HEK293 (cell line): ENCODE results near the gene PSMF1.
A peak's percentile ranks its signal among the peaks of the same experiment; 100 is the strongest.

ENCODE experiments used
- BCL11B ChIP-seq: fragments of 450-650 bp; formaldehyde crosslinking; IDR thresholded peaks from 2 replicates; pipeline ENCODE4 v1.5.1; 2016; ENCODE audit warnings: low read depth, missing biosample characterization, missing genetic modification characterization
- GLIS2 ChIP-seq: fragments of 450-650 bp; formaldehyde crosslinking; IDR thresholded peaks from 2 replicates; pipeline ENCODE4 v1.5.1; 2016; ENCODE audit warnings: missing biosample characterization, missing genetic modification characterization
- RBAK ChIP-seq: fragments of 450-650 bp; formaldehyde crosslinking; IDR thresholded peaks from 2 replicates; pipeline ENCODE4 v1.5.1; 2016; ENCODE audit warnings: missing biosample characterization, missing genetic modification characterization
- SCRT2 ChIP-seq: fragments of 450-650 bp; formaldehyde crosslinking; IDR thresholded peaks from 2 replicates; pipeline ENCODE4 v1.5.1; 2016; ENCODE audit warnings: missing biosample characterization, missing genetic modification characterization
- SP7 ChIP-seq: fragments of 450-650 bp; formaldehyde crosslinking; IDR thresholded peaks from 2 replicates; pipeline ENCODE4 v1.5.1; 2016; ENCODE audit warnings: missing biosample characterization, missing genetic modification characterization
- WT1 ChIP-seq: fragments of 450-650 bp; formaldehyde crosslinking; IDR thresholded peaks from 2 replicates; pipeline ENCODE4 v1.5.1; 2016; ENCODE audit warnings: missing biosample characterization, missing genetic modification characterization
- ZIC2 ChIP-seq: fragments of 450-650 bp; formaldehyde crosslinking; IDR thresholded peaks from 2 replicates; pipeline ENCODE4 v1.5.1; 2016; ENCODE audit warnings: missing biosample characterization, missing genetic modification characterization
- ZNF174 ChIP-seq: fragments of 450-650 bp; formaldehyde crosslinking; IDR thresholded peaks from 2 replicates; pipeline ENCODE4 v1.5.0; 2017; ENCODE audit warnings: missing biosample characterization, mild to moderate bottlenecking, missing genetic modification characterization
- ZNF175 ChIP-seq: fragments of 450-650 bp; formaldehyde crosslinking; IDR thresholded peaks from 2 replicates; pipeline ENCODE4 v1.5.1; 2016; ENCODE audit warnings: missing biosample characterization, missing genetic modification characterization
- ZNF324 ChIP-seq: fragments of 450-650 bp; formaldehyde crosslinking; IDR thresholded peaks from 2 replicates; pipeline ENCODE4 v1.5.1; 2016; ENCODE audit warnings: missing biosample characterization, missing genetic modification characterization
- ZNF37A ChIP-seq: fragments of 450-650 bp; IDR thresholded peaks from 2 replicates; pipeline ENCODE4 v1.5.1; 2018; ENCODE audit warnings: missing biosample characterization, missing genetic modification characterization
- ZNF544 ChIP-seq: fragments of 450-650 bp; formaldehyde crosslinking; IDR thresholded peaks from 2 replicates; pipeline ENCODE4 v1.5.0; 2017; ENCODE audit warnings: missing biosample characterization, missing genetic modification characterization
- ZNF596 ChIP-seq: fragments of 450-650 bp; IDR thresholded peaks from 2 replicates; pipeline ENCODE4 v1.5.0; 2018; ENCODE audit warnings: missing biosample characterization, mild to moderate bottlenecking, missing genetic modification characterization, moderate library complexity
- ZNF654 ChIP-seq: fragments of 450-650 bp; formaldehyde crosslinking; IDR thresholded peaks from 2 replicates; pipeline ENCODE4 v1.5.1; 2016; ENCODE audit warnings: low read depth, missing biosample characterization, missing genetic modification characterization
- ZNF658 ChIP-seq: fragments of 450-650 bp; formaldehyde crosslinking; IDR thresholded peaks from 2 replicates; pipeline ENCODE4; 2016; ENCODE audit warnings: missing biosample characterization, missing genetic modification characterization
- ZNF707 ChIP-seq: fragments of 450-650 bp; formaldehyde crosslinking; IDR thresholded peaks from 2 replicates; pipeline ENCODE4 v1.5.1; 2016; ENCODE audit warnings: missing biosample characterization, missing genetic modification characterization
- ZNF785 ChIP-seq: fragments of 450-650 bp; formaldehyde crosslinking; IDR thresholded peaks from 2 replicates; pipeline ENCODE4 v1.5.1; 2016; ENCODE audit warnings: missing biosample characterization, missing genetic modification characterization
- ZSCAN16 ChIP-seq: fragments of 450-650 bp; formaldehyde crosslinking; IDR thresholded peaks from 2 replicates; pipeline ENCODE4 v1.5.1; 2016; ENCODE audit warnings: missing biosample characterization, missing genetic modification characterization
- ZSCAN30 ChIP-seq: fragments of 450-650 bp; IDR thresholded peaks from 2 replicates; pipeline ENCODE4 v1.5.1; 2018; ENCODE audit warnings: missing biosample characterization, mild to moderate bottlenecking, missing genetic modification characterization, moderate library complexity
- TF ChIP-seq, protein P1 (sequence below): fragments of 450-650 bp; IDR thresholded peaks from 2 replicates; pipeline ENCODE4 v1.5.1; 2018; ENCODE audit warnings: missing biosample characterization, missing genetic modification characterization
- TF ChIP-seq, protein P2 (sequence below): fragments of 450-650 bp; formaldehyde crosslinking; IDR thresholded peaks from 2 replicates; pipeline ENCODE4 v1.5.1; 2017; ENCODE audit warnings: missing biosample characterization, missing genetic modification characterization
- TF ChIP-seq, protein P3 (sequence below): fragments of 450-650 bp; formaldehyde crosslinking; IDR thresholded peaks from 2 replicates; pipeline ENCODE4 v1.5.1; 2017; ENCODE audit warnings: missing biosample characterization, missing genetic modification characterization
- TF ChIP-seq, protein P4 (sequence below): fragments of 450-650 bp; formaldehyde crosslinking; IDR thresholded peaks from 2 replicates; pipeline ENCODE4 v1.5.1; 2016; ENCODE audit warnings: missing biosample characterization, missing genetic modification characterization
- TF ChIP-seq, protein P5 (sequence below): fragments of 450-650 bp; formaldehyde crosslinking; IDR thresholded peaks from 2 replicates; pipeline ENCODE4 v1.5.1; 2016; ENCODE audit warnings: missing biosample characterization, missing genetic modification characterization
- TF ChIP-seq, protein P6 (sequence below): fragments of 450-650 bp; formaldehyde crosslinking; IDR thresholded peaks from 2 replicates; pipeline ENCODE4 v1.5.1; 2016; ENCODE audit warnings: missing biosample characterization, missing genetic modification characterization
- TF ChIP-seq, protein P7 (sequence below): fragments of 450-650 bp; formaldehyde crosslinking; IDR thresholded peaks from 2 replicates; pipeline ENCODE4 v1.5.1; 2017; ENCODE audit warnings: missing biosample characterization, missing genetic modification characterization
- TF ChIP-seq, protein P8 (sequence below): fragments of 450-650 bp; formaldehyde crosslinking; IDR thresholded peaks from 2 replicates; pipeline ENCODE4 v1.5.1; 2016; ENCODE audit warnings: missing biosample characterization, missing genetic modification characterization

Gene PSMF1

DNA sequence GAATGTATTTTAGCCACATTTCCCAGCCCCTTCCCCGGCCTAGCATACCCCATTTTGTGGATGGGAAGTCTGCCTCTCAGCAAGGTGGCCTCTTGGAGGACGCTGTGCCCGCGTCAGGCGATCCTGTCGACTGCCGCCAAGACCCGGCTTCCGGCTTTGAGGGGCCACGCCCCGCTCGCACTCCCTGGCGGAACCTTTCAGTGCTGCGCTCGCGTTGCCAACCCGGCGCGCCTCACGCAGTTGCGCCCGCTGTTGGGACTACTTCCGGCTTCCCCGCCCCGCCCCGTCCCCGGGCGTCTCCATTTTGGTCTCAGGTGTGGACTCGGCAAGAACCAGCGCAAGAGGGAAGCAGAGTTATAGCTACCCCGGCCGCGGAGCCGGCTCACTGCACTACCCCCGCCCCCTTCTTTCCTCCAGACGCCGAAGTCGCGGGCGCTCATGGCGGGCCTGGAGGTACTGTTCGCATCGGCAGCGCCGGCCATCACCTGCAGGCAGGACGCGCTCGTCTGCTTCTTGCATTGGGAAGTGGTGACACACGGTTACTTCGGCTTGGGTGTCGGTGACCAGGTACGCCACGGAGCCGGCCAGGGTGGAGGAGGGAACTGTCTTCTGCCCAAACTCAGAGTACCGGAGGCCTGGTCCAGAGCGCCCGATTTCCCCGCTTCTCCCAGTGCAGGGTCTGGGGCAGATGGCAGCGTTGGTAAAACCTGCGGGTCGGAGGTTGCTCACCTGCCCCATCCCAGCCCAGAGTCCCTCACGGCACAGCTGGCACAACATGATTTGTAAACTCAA, at the start of gene PSMF1 (continued):
- TF ChIP-seq, protein P1, sequence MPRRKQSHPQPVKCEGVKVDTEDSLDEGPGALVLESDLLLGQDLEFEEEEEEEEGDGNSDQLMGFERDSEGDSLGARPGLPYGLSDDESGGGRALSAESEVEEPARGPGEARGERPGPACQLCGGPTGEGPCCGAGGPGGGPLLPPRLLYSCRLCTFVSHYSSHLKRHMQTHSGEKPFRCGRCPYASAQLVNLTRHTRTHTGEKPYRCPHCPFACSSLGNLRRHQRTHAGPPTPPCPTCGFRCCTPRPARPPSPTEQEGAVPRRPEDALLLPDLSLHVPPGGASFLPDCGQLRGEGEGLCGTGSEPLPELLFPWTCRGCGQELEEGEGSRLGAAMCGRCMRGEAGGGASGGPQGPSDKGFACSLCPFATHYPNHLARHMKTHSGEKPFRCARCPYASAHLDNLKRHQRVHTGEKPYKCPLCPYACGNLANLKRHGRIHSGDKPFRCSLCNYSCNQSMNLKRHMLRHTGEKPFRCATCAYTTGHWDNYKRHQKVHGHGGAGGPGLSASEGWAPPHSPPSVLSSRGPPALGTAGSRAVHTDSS = peak; percentile 57
- TF ChIP-seq, protein P2, sequence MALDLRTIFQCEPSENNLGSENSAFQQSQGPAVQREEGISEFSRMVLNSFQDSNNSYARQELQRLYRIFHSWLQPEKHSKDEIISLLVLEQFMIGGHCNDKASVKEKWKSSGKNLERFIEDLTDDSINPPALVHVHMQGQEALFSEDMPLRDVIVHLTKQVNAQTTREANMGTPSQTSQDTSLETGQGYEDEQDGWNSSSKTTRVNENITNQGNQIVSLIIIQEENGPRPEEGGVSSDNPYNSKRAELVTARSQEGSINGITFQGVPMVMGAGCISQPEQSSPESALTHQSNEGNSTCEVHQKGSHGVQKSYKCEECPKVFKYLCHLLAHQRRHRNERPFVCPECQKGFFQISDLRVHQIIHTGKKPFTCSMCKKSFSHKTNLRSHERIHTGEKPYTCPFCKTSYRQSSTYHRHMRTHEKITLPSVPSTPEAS (tag by site-specific recombination) = peak; percentile 50; the same call in 1 of the 2 replicates
- TF ChIP-seq RBAK (tag by site-specific recombination) = no peak
- TF ChIP-seq, protein P3, sequence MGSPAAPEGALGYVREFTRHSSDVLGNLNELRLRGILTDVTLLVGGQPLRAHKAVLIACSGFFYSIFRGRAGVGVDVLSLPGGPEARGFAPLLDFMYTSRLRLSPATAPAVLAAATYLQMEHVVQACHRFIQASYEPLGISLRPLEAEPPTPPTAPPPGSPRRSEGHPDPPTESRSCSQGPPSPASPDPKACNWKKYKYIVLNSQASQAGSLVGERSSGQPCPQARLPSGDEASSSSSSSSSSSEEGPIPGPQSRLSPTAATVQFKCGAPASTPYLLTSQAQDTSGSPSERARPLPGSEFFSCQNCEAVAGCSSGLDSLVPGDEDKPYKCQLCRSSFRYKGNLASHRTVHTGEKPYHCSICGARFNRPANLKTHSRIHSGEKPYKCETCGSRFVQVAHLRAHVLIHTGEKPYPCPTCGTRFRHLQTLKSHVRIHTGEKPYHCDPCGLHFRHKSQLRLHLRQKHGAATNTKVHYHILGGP (tag by site-specific recombination) = no peak
- peak; percentile 96 for TF ChIP-seq SP7 (tag by site-specific recombination)
- TF ChIP-seq ZIC2 (tag by site-specific recombination) = peak; percentile 46
- TF ChIP-seq ZNF37A (tag by site-specific recombination) = no peak
- TF ChIP-seq, protein P4, sequence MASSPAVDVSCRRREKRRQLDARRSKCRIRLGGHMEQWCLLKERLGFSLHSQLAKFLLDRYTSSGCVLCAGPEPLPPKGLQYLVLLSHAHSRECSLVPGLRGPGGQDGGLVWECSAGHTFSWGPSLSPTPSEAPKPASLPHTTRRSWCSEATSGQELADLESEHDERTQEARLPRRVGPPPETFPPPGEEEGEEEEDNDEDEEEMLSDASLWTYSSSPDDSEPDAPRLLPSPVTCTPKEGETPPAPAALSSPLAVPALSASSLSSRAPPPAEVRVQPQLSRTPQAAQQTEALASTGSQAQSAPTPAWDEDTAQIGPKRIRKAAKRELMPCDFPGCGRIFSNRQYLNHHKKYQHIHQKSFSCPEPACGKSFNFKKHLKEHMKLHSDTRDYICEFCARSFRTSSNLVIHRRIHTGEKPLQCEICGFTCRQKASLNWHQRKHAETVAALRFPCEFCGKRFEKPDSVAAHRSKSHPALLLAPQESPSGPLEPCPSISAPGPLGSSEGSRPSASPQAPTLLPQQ (tag by site-specific recombination) = peak; percentile 94
- TF ChIP-seq, protein P5, sequence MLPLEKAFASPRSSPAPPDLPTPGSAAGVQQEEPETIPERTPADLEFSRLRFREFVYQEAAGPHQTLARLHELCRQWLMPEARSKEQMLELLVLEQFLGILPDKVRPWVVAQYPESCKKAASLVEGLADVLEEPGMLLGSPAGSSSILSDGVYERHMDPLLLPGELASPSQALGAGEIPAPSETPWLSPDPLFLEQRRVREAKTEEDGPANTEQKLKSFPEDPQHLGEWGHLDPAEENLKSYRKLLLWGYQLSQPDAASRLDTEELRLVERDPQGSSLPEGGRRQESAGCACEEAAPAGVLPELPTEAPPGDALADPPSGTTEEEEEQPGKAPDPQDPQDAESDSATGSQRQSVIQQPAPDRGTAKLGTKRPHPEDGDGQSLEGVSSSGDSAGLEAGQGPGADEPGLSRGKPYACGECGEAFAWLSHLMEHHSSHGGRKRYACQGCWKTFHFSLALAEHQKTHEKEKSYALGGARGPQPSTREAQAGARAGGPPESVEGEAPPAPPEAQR (tag by site-specific recombination) = peak; percentile 84
- peak; percentile 44; the same call in 1 of the 2 replicates for TF ChIP-seq SCRT2 (tag by site-specific recombination)
- TF ChIP-seq ZNF658 (tag by site-specific recombination) = no peak
- no peak for TF ChIP-seq ZNF544 (tag by site-specific recombination)
- no peak for TF ChIP-seq ZNF174 (tag by site-specific recombination)
- 0 out of 2 replicates have a peak, but pooled peaks have one; percentile 13 for TF ChIP-seq GLIS2
- no peak for TF ChIP-seq ZSCAN16 (tag by site-specific recombination)
- no peak for TF ChIP-seq ZNF654 (tag by site-specific recombination)
- no peak for TF ChIP-seq BCL11B (tag by site-specific recombination)
- TF ChIP-seq ZSCAN30 (tag by site-specific recombination) = peak; percentile 99
- no peak for TF ChIP-seq ZNF175 (tag by site-specific recombination)
- TF ChIP-seq ZNF596 (tag by site-specific recombination) = no peak
- TF ChIP-seq, protein P6, sequence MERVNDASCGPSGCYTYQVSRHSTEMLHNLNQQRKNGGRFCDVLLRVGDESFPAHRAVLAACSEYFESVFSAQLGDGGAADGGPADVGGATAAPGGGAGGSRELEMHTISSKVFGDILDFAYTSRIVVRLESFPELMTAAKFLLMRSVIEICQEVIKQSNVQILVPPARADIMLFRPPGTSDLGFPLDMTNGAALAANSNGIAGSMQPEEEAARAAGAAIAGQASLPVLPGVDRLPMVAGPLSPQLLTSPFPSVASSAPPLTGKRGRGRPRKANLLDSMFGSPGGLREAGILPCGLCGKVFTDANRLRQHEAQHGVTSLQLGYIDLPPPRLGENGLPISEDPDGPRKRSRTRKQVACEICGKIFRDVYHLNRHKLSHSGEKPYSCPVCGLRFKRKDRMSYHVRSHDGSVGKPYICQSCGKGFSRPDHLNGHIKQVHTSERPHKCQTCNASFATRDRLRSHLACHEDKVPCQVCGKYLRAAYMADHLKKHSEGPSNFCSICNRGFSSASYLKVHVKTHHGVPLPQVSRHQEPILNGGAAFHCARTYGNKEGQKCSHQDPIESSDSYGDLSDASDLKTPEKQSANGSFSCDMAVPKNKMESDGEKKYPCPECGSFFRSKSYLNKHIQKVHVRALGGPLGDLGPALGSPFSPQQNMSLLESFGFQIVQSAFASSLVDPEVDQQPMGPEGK (tag by site-specific recombination) = peak; percentile 58
- no peak for TF ChIP-seq ZNF785
- TF ChIP-seq ZNF324 (tag by site-specific recombination) = peak; percentile 95
- TF ChIP-seq WT1 (tag by site-specific recombination) = peak; percentile 55; the same call in 1 of the 2 replicates
- TF ChIP-seq, protein P7, sequence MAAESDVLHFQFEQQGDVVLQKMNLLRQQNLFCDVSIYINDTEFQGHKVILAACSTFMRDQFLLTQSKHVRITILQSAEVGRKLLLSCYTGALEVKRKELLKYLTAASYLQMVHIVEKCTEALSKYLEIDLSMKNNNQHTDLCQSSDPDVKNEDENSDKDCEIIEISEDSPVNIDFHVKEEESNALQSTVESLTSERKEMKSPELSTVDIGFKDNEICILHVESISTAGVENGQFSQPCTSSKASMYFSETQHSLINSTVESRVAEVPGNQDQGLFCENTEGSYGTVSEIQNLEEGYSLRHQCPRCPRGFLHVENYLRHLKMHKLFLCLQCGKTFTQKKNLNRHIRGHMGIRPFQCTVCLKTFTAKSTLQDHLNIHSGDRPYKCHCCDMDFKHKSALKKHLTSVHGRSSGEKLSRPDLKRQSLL = peak; percentile 57; the same call in 1 of the 2 replicates
- TF ChIP-seq, protein P8, sequence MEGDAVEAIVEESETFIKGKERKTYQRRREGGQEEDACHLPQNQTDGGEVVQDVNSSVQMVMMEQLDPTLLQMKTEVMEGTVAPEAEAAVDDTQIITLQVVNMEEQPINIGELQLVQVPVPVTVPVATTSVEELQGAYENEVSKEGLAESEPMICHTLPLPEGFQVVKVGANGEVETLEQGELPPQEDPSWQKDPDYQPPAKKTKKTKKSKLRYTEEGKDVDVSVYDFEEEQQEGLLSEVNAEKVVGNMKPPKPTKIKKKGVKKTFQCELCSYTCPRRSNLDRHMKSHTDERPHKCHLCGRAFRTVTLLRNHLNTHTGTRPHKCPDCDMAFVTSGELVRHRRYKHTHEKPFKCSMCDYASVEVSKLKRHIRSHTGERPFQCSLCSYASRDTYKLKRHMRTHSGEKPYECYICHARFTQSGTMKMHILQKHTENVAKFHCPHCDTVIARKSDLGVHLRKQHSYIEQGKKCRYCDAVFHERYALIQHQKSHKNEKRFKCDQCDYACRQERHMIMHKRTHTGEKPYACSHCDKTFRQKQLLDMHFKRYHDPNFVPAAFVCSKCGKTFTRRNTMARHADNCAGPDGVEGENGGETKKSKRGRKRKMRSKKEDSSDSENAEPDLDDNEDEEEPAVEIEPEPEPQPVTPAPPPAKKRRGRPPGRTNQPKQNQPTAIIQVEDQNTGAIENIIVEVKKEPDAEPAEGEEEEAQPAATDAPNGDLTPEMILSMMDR (tag by site-specific recombination) = peak; percentile 38; the same call in 1 of the 2 replicates
- TF ChIP-seq ZNF707 = no peak
